CD4-positive, alpha-beta T cell treated with Interleukin-1 beta for 1 hour (primary cell): ENCODE results near the gene COL10A1.

Experiments
- DNase-seq, 2 donors: peaks; one replicate each; pipeline ENCODE4 v3.0.0-alpha.2; 2020 to 2022

COL10A1 gene

GRCh38 chr6:116078522-116078921 is 47.4 kb downstream of the COL10A1 start:
- no peak for DNase-seq

GRCh38 chr6:116074732-116075390 is 51.1 kb downstream of the COL10A1 start:
- no peak for DNase-seq

- DNase-seq = no peak
Measured at GRCh38 chr6:116073765-116074440, 52.0 kb downstream of the COL10A1 start.

GRCh38 chr6:116072368-116072767 is 53.6 kb downstream of the COL10A1 start:
- DNase-seq = no peak

- DNase-seq = no peak
Measured at GRCh38 chr6:116070616-116071389, 55.1 kb downstream of the COL10A1 start.

GRCh38 chr6:116070101-116070500 is 55.8 kb downstream of the COL10A1 start:
- no peak for DNase-seq
